Ovary (tissue), 9 donors: ENCODE measurements around the gene SIK2. TPM values are rescaled to one million over a fixed set of nuclear protein-coding genes. Genes with fewer than 3 reads are reported as not detected.

Experiments used
- DNase-seq, 5 donors: peaks; one replicate each; pipeline ENCODE4 v3.0.0-alpha.2; 2019 to 2020
- H3K27ac ChIP-seq, 2 donors: fragments of 200-600 bp; one replicate each; pipeline versions ENCODE4 v1.5.1 to v1.8.0; 2019 to 2022
- H3K27me3 ChIP-seq: fragments of 200-600 bp; one replicate; pipeline ENCODE4 v1.8.0; 2022
- H3K36me3 ChIP-seq: fragments of 200-600 bp; sonication (generic); one replicate; pipeline ENCODE4 v1.5.1; 2019
- H3K4me1 ChIP-seq: one replicate; pipeline ENCODE4 v1.8.1; 2013; ENCODE audit warnings: mild to moderate bottlenecking, moderate library complexity; ENCODE audit not compliant: insufficient read depth
- H3K4me3 ChIP-seq: fragments of 200-600 bp; sonication (generic); one replicate; pipeline ENCODE4 v1.5.1; 2017
- H3K9me3 ChIP-seq, 2 donors: fragments of 200-600 bp in 1 of 2; sonication (generic) in 1 of 2; one replicate each; pipeline versions ENCODE4 v1.5.1 to v1.8.1; 2013 to 2019; ENCODE audit warnings: mild to moderate bottlenecking in 1 of 2, moderate library complexity in 1 of 2
- CTCF ChIP-seq, 3 donors: fragments of 450-650 bp in 2 of 3; fragments of 200-600 bp in 1 of 3; IDR thresholded peaks; one replicate each; pipeline versions ENCODE4 v1.5.1 to v1.8.0; 2016 to 2022; ENCODE audit warnings: antibody characterized with exemption in 3 of 3, mild to moderate bottlenecking in 1 of 3
- EP300 ChIP-seq: sonication (generic); formaldehyde crosslinking; IDR thresholded peaks from one replicate; pipeline ENCODE4 v1.6.1; 2017; ENCODE audit warnings: antibody characterized with exemption
- POLR2A ChIP-seq: fragments of 450-650 bp; IDR thresholded peaks from one replicate; pipeline ENCODE4 v1.6.1; 2017; ENCODE audit warnings: antibody characterized with exemption, mild to moderate bottlenecking, moderate library complexity
- WGBS, 3 donors: extraction: QIAGEN DNeasy Blood & Tissue Kit in 1 of 3; methylation state at CpG; one replicate each; pipeline versions ENCODE4 v1.1.5 to v1.1.7; 2013 to 2017; 5-methylcytosine and 5-hydroxymethylcytosine counted together
- intact Hi-C, 4 donors: fragments of 100-400 bp; cut with DNase I; formaldehyde crosslinking; loops; one replicate each; pipeline versions ENCODE4 v1.11.0 to v1.15.1; 2022 to 2023
- polyA plus RNA-seq, 2 donors: library from polyadenylated mRNA; stranded (reverse); fragments of 200-250 nt in 1 of 2; fragments of 350-450 nt in 1 of 2; fragmentation: Illumina TruSeq in 1 of 2; extraction: RNeasy Lipid Tissue Mini Kit (QIAGEN cat#74804) in 1 of 2; gene quantifications; one replicate each; pipeline ENCODE4 v1.2.3, GENCODE V29; 2013 to 2014
- total RNA-seq, 7 donors: library from RNA; depleted of rRNA in 2 of 7; stranded (reverse); fragments of >200 nt in 2 of 7; fragmentation: NEBNext Ultra II Directional in 3 of 7; extraction: Animal tissue kit (Norgen Biotek cat#: 25700) in 3 of 7; gene quantifications; one replicate each; pipeline versions ENCODE4 v1.1.0 to v1.2.4, GENCODE V29; 2016 to 2023
- donor health status: DM: no; HTN: no; CAD: no; lungs with moderate emphysema.
- donor health status: DM: no; HTN: no; CAD: no.
- donor health status: Bipolar disorder and iron deficiency.
- donor health status: DM: yes; HTN: yes; CAD: no.
- donor health status: DM: no; HTN: no; CAD: no.
- donor health status: DM: yes; HTN: yes; CAD: no.

SIK2 gene
- total and polyA plus RNA-seq, 9 donors = 13.7 to 50.5 (median 26.8) TPM

GRCh38 chr11:111623527-111624030, 21.3 kb downstream of the SIK2 start:
- Histone ChIP-seq H3K27me3 (no peaks in the 10 kb centered on the region), H3K4me3 (no peak overlapping the region), H3K4me1 (no peaks in the 10 kb centered on the region), H3K9me3 (no peaks in the 10 kb centered on the region), H3K36me3 (no peaks in the 10 kb centered on the region), H3K27ac (no peak overlapping the region)
- DNase-seq = no peak
- intact Hi-C loops = no loop called here
- WGBS, 3 donors = 97 to 99% (median 97%) methylated on average over 4 of the region's 4 CpGs
- TF ChIP-seq POLR2A (no peak), EP300 (no peak), CTCF (IDR thresholded peaks at IDR 0.05) (no peak)

DNA sequence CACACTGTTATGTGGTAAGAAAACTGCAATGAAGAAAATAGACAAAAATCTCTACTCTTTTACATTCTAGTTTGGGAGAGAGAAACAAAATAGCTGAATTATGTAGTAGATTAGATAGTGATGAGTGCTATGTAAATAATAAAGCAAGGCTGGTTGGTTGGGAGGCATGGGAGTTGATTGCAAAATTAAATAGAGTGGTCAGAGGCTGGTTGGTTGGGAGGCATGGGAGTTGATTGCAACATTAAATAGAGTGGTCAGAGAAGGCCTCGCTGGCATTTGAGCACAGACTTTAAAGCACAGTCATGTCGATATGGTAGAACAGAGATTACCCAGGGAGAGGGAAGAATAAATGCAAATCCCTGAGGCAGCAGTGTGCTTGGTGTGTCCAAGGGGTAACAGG, 22.4 kb downstream of the SIK2 start:
- WGBS, 3 donors = 82 to 94% (median 91%) methylated on average over 2 of the region's 2 CpGs
- H3K27me3 ChIP-seq = no peaks in the 10 kb centered on the region
- TF ChIP-seq EP300 (no peak), POLR2A (no peak), CTCF (IDR thresholded peaks at IDR 0.05) (no peak)
- no peaks in the 10 kb centered on the region for H3K9me3 ChIP-seq
- DNase-seq = no peak
- no peak overlapping the region for H3K4me3 ChIP-seq
- no peaks in the 10 kb centered on the region for H3K36me3 ChIP-seq
- no peaks in the 10 kb centered on the region for H3K4me1 ChIP-seq
- intact Hi-C loops = no loop called here
- no peak overlapping the region for H3K27ac ChIP-seq

DNA sequence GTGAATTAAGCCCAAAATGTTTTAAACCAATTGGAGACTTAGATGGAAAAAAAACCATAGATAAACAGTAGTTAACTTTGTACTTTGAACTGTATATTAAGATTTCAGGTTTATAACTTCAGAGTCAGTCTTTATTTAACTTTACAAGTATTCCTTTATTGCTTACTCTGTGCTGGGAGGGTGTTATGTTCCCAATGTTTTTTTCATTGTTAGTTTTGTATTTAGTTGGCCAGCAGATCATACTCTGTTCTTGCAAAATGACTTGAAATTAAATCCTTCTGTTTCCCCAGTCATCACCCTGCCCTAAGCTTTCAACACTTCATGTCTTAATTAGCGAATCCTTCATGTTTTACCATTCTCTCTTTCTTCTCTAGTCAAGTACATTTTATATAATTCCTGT, 25.3 kb downstream of the SIK2 start:
- H3K27me3 ChIP-seq = no peaks in the 10 kb centered on the region
- intact Hi-C loops = no loop called here
- no peak for TF ChIP-seq CTCF (IDR thresholded peaks at IDR 0.05)
- TF ChIP-seq EP300 = no peak
- TF ChIP-seq POLR2A = no peak

DNA sequence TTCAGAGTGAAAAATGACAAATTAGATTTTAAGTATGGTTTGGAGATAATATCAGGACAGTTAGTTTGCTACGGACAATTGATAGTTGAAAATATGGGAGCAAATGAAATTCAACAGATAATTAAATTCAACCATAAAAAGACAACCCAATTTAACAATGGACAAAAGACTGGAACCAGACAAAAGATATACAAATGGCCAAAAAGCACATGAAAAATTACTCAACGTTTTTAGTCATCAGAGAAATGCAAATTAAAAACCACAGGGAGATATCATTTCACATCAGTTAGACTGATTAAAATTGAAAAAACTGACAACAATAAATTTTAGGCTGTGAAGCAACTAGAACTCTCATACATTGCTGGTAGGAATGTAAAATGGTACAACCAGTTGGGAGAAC, 27.2 kb downstream of the SIK2 start:
- no peak for DNase-seq
- Histone ChIP-seq H3K36me3 (no peaks in the 10 kb centered on the region), H3K4me3 (no peak overlapping the region), H3K4me1 (no peaks in the 10 kb centered on the region), H3K27me3 (no peaks in the 10 kb centered on the region), H3K9me3 (no peaks in the 10 kb centered on the region), H3K27ac (no peak overlapping the region)
- TF ChIP-seq POLR2A = no peak
- no peak for TF ChIP-seq CTCF (IDR thresholded peaks at IDR 0.05)
- 81 to 87% (median 83%) methylated on average over 2 of the region's 2 CpGs for WGBS, 3 donors
- intact Hi-C loops = no loop called here

More for the DNA sequence above, 25.3 kb downstream of the SIK2 start:
- Histone ChIP-seq H3K36me3 (no peaks in the 10 kb centered on the region), H3K4me1 (no peaks in the 10 kb centered on the region), H3K27ac (no peak overlapping the region), H3K9me3 (no peaks in the 10 kb centered on the region), H3K4me3 (no peak overlapping the region)
- 98 to 99% (median 98%) methylated on average over 1 of the region's 1 CpG for WGBS, 3 donors
- no peak for DNase-seq
